ENCODE data around the gene MTMR1.

MTMR1 gene

DNA sequence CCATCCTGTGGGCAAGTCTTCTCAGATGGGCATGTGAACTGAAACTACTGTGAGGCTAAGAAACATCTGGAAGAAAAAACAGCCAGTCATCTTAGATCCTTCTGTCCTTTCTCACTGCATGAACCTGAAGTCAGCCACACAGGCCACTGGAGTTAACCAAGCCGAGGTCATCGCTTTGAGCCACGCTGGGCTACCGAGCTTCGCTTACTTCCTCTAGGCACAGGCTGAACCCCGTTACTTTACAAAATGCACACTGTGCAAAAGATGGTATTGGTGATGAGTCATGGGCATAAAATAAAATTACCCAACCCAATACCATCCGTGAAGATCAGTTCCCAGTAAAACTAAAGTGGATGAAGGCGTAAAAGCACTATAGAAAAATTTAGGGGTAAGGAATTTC, 86.2 kb downstream of the MTMR1 start:
- no peak for TF ChIP-seq FOXP2 (optimal IDR thresholded peaks at IDR 0.05; ENCODE audit: borderline replicate concordance, extremely low read depth, extremely low read length, insufficient read depth)
- no peak for TF ChIP-seq POLR2AphosphoS5 (IDR thresholded peaks at IDR 0.05; ENCODE audit: low read depth, low read length)

DNA sequence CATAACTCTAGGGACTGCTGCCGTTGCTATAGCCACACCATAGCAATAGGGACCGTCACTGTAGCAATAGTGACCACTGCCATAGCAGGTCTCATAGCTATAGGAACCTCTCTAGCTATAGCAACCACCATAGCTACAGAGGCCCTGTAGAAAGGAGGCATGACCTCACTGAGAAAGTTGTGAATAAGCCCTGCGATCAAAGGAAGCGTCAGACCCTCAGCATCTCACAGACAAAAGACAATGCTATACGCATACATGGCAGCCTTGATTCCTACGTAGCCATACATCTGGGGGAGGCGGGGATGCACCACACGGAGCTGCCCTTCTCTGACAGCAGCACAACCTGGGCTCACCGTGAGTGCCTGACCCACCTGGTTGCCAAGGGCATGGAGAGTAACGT, 88.5 kb downstream of the MTMR1 start:
- TF ChIP-seq SIN3A (IDR thresholded peaks at IDR 0.05; ENCODE audit: borderline replicate concordance, insufficient read depth, low read length) (no peak), TAF1 (IDR thresholded peaks at IDR 0.05; ENCODE audit: borderline replicate concordance, insufficient read depth, low read length) (no peak), FOXP2 (optimal IDR thresholded peaks at IDR 0.05; ENCODE audit: borderline replicate concordance, extremely low read depth, extremely low read length, insufficient read depth) (no peak)

DNA sequence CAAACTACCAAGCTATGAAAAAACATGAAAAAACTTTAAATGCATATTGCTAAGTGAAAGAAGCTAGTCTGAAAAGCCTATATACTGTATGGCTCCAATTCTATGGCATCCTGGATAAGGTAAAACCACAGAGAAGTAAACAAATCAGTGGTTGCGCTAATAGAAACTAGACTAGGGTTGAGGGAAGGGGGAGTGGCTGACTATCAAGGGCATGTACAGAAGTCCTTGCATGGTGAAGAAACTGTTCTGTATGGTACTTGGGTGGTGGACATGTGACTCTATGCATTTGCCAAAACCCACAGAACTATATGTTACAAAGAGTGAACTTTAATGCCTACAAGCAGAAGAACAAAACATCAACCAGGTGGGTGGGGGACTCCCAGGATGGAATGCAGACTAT, 96.8 kb downstream of the MTMR1 start:
- TF ChIP-seq SIN3A (IDR thresholded peaks at IDR 0.05; ENCODE audit: borderline replicate concordance, insufficient read depth, low read length) (no peak), POLR2AphosphoS5 (IDR thresholded peaks at IDR 0.05; ENCODE audit: low read depth, low read length) (no peak), TAF1 (IDR thresholded peaks at IDR 0.05; ENCODE audit: borderline replicate concordance, insufficient read depth, low read length) (no peak), FOXP2 (optimal IDR thresholded peaks at IDR 0.05; ENCODE audit: borderline replicate concordance, extremely low read depth, extremely low read length, insufficient read depth) (no peak)
- TF ChIP-seq, protein P1, sequence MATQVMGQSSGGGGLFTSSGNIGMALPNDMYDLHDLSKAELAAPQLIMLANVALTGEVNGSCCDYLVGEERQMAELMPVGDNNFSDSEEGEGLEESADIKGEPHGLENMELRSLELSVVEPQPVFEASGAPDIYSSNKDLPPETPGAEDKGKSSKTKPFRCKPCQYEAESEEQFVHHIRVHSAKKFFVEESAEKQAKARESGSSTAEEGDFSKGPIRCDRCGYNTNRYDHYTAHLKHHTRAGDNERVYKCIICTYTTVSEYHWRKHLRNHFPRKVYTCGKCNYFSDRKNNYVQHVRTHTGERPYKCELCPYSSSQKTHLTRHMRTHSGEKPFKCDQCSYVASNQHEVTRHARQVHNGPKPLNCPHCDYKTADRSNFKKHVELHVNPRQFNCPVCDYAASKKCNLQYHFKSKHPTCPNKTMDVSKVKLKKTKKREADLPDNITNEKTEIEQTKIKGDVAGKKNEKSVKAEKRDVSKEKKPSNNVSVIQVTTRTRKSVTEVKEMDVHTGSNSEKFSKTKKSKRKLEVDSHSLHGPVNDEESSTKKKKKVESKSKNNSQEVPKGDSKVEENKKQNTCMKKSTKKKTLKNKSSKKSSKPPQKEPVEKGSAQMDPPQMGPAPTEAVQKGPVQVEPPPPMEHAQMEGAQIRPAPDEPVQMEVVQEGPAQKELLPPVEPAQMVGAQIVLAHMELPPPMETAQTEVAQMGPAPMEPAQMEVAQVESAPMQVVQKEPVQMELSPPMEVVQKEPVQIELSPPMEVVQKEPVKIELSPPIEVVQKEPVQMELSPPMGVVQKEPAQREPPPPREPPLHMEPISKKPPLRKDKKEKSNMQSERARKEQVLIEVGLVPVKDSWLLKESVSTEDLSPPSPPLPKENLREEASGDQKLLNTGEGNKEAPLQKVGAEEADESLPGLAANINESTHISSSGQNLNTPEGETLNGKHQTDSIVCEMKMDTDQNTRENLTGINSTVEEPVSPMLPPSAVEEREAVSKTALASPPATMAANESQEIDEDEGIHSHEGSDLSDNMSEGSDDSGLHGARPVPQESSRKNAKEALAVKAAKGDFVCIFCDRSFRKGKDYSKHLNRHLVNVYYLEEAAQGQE (IDR thresholded peaks at IDR 0.05; ENCODE audit: insufficient read depth in 1 of 2, low read depth in 2 of 2, low read length in 2 of 2): no peak

DNA sequence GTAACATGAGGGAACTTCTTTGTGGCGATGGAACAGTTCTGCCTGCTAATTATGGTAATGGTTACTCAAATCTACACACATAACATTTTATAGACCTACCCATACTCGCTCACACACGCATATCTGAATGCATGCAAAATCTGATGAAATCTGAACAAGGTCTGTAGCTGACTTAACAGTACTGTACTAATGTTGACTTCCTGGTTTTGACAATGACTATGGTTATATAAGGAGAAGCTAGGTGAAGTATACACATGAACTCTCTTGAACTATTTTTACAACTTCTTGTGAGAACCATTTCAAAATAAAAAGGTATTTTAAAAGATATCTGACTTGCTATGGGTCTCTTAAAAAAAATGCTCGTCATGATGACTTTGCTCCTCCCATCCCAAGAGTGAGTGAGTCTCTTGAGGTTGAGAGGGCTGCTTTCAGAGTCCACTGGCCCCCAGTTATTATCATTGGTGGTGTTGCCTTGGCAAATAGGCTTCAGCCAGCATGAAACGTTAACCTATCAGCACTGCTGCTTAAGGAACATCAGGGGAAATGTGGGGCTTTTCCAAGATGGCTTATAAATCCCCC, 99.8 kb downstream of the MTMR1 start:
- TF ChIP-seq FOXP2 (optimal IDR thresholded peaks at IDR 0.05; ENCODE audit: borderline replicate concordance, extremely low read depth, extremely low read length, insufficient read depth) (no peak), SIN3A (IDR thresholded peaks at IDR 0.05; ENCODE audit: borderline replicate concordance, insufficient read depth, low read length) (no peak), POLR2AphosphoS5 (IDR thresholded peaks at IDR 0.05; ENCODE audit: low read depth, low read length) (no peak), TAF1 (IDR thresholded peaks at IDR 0.05; ENCODE audit: borderline replicate concordance, insufficient read depth, low read length) (no peak)
- TF ChIP-seq, protein P1 (IDR thresholded peaks at IDR 0.05; ENCODE audit: insufficient read depth in 1 of 2, low read depth in 2 of 2, low read length in 2 of 2): no peak

DNA sequence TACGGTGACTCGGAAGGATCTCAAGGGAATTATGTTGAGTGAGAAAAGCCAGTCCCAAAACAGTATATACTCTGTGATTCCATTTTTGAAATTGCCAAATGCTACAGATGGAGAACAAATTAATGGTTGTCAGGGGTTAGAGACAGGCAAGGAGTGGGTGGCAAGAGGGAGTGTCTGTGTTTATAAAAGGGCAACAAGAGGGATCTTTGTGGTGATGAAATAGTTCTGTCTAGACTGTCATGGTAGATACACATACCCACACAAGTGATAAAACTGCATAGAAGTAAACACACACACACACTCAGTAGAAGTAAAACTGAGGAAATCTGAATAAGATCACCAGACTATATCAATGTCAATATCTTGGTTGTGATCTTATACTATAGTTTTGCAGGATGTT, 112.5 kb downstream of the MTMR1 start:
- no peak for TF ChIP-seq TAF1 (IDR thresholded peaks at IDR 0.05; ENCODE audit: borderline replicate concordance, insufficient read depth, low read length)
- no peak for TF ChIP-seq FOXP2 (optimal IDR thresholded peaks at IDR 0.05; ENCODE audit: borderline replicate concordance, extremely low read depth, extremely low read length, insufficient read depth)
- TF ChIP-seq POLR2AphosphoS5 (IDR thresholded peaks at IDR 0.05; ENCODE audit: low read depth, low read length): no peak
- no peak for TF ChIP-seq SIN3A (IDR thresholded peaks at IDR 0.05; ENCODE audit: borderline replicate concordance, insufficient read depth, low read length)
- TF ChIP-seq, protein P1 (IDR thresholded peaks at IDR 0.05; ENCODE audit: insufficient read depth in 1 of 2, low read depth in 2 of 2, low read length in 2 of 2): no peak

DNA sequence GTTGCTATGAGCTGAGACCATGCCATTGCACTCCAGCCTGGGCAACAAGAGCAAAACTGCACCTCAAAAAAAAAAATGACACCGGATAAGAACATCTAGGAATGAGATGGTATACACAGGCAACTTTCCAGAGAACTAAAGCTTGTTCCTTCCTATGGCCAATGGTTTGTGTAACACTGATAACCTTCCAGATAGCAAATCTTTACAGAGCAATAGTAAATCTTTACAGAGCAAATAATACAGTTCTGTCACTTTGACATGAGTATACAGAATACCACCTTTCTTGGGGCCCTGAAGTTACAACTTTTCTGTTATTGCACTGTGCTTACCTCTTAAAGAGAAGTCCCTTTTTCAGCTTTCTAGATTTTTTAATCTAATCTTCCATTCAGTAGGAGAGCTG, 113.6 kb downstream of the MTMR1 start:
- TF ChIP-seq, protein P1 (IDR thresholded peaks at IDR 0.05; ENCODE audit: insufficient read depth in 1 of 2, low read depth in 2 of 2, low read length in 2 of 2): no peak
- TF ChIP-seq FOXP2 (optimal IDR thresholded peaks at IDR 0.05; ENCODE audit: borderline replicate concordance, extremely low read depth, extremely low read length, insufficient read depth): no peak
- no peak for TF ChIP-seq SIN3A (IDR thresholded peaks at IDR 0.05; ENCODE audit: borderline replicate concordance, insufficient read depth, low read length)
- TF ChIP-seq TAF1 (IDR thresholded peaks at IDR 0.05; ENCODE audit: borderline replicate concordance, insufficient read depth, low read length): no peak
